Gastrocnemius medialis (tissue), 4 donors: ENCODE data around the gene GPM6B.

ENCODE experiments used
- CTCF ChIP-seq, 5 experiments: fragments of 450-650 bp in 3 of 5; fragments of 200-600 bp in 2 of 5; sonication (generic) in 2 of 5; IDR thresholded peaks in 4 of 5; conservative IDR thresholded peaks in 1 of 5; 1 replicate in 4 of 5; 2 replicates in 1 of 5; pipeline ENCODE4 v1.5.1; 2016 to 2019; ENCODE audit warnings: antibody characterized with exemption in 5 of 5, mild to moderate bottlenecking in 3 of 5, moderate library complexity in 3 of 5
- POLR2A ChIP-seq, 2 donors: fragments of 450-650 bp; IDR thresholded peaks; one replicate each; pipeline ENCODE4 v1.6.1; 2017; ENCODE audit warnings: antibody characterized with exemption in 2 of 2, mild to moderate bottlenecking in 2 of 2, moderate library complexity in 2 of 2

DNA sequence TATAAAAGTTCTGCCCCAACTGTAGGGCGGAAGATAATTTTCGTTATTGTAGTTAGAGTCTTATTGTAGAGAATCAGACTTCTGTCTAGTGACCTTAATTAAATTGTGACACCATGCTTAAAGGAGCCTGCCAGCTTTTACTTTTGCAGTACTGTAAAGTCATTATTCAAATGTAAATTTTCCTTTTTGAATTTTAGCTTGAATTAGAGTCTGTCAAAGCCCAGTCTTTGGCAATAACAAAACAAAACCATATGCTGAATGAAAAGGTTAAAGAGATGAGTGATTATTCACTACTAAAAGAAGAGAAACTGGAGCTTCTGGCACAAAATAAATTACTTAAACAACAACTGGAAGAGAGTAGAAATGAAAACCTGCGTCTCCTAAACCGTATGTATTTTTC is 60.5 kb downstream of the GPM6B start:
- no peak for TF ChIP-seq POLR2A (IDR thresholded peaks at IDR 0.05)
- no peak for TF ChIP-seq CTCF (IDR thresholded peaks at IDR 0.05 in 4 of 5, conservative IDR thresholded peaks at IDR 0.05 in 1 of 5)
